HepG2 (cell line): ENCODE results near the gene MLNR. TPM values are rescaled to one million over a fixed set of nuclear protein-coding genes. Genes with fewer than 3 reads are reported as not detected.

Experiments used
- ATAC-seq: fragments of 200-7000 bp; cut with Tn5 transposase; 3 replicates; pipeline ENCODE4 v1.9.1; 2020; ENCODE audit warnings: mild to moderate bottlenecking, moderate library complexity
- BruUV-seq: library from RNA; stranded (reverse); fragments of 400-500 nt; replicated peaks from 2 replicates; lab custom pipeline; 2021; lab: Mats Ljungman, UMichigan
- CTCF ChIA-PET: fragments of 300-600 bp; formaldehyde crosslinking; extraction: SDS; loops from one replicate; lab custom pipeline; 2021; ENCODE audit warnings: low total read pairs, inconsistent platforms, low intra/inter-chr PET ratio; lab: Yijun Ruan, JAX
- POLR2A ChIA-PET: fragments of 350-600 bp; sonication (Branson Sonifier 250); formaldehyde crosslinking; loops from one replicate; lab custom pipeline; 2020; ENCODE audit warnings: antibody characterized with exemption, inconsistent platforms; lab: Yijun Ruan, JAX
- DNase-seq: peaks from one replicate; pipeline ENCODE4 v3.0.0-alpha.2; 2015; ENCODE audit warnings: low spot score
- FAIRE-seq: peaks from 3 replicates; lab custom pipeline; 2011; peaks lifted over from hg19 to GRCh38; lab: Jason Lieb, UNC
- H2AFZ ChIP-seq: one replicate; pipeline ENCODE4 v1.6.1; 2011; ENCODE audit warnings: low read length, inconsistent platforms
- H3K27ac ChIP-seq: fragments of 300-600 bp; 3 replicates; pipeline ENCODE4 v1.8.0; 2011; ENCODE audit warnings: mixed run types, mild to moderate bottlenecking, mixed read lengths, low read length, inconsistent platforms; ENCODE audit not compliant: insufficient read depth; ENCODE audit errors: extremely low read length
- H3K27me3 ChIP-seq, 2 experiments: fragments of 200-600 bp in 1 of 2; 2 replicates in 1 of 2; 3 replicates in 1 of 2; pipeline versions ENCODE4 v1.6.0 to v1.8.0; 2011; ENCODE audit warnings: low read length in 2 of 2, mild to moderate bottlenecking in 2 of 2, moderate library complexity in 2 of 2, inconsistent platforms in 1 of 2; ENCODE audit not compliant: insufficient read depth in 2 of 2, control insufficient read depth in 1 of 2
- H3K36me3 ChIP-seq, 2 experiments: fragments of 200-600 bp in 1 of 2; replicated peaks in 1 of 2; 2 replicates in 1 of 2; 3 replicates in 1 of 2; pipeline versions ENCODE4 v1.5.1 to v1.8.0; 2011; ENCODE audit warnings: low read length in 2 of 2, inconsistent platforms in 1 of 2; ENCODE audit not compliant: insufficient read depth in 2 of 2, control insufficient read depth in 1 of 2
- H3K4me1 ChIP-seq: 2 replicates; pipeline ENCODE4 v1.5.1; 2012; ENCODE audit warnings: low read length, inconsistent platforms; ENCODE audit not compliant: insufficient read depth
- H3K4me2 ChIP-seq: 2 replicates; pipeline ENCODE4 v1.6.0; 2011; ENCODE audit warnings: low read depth, low read length, inconsistent platforms
- H3K4me3 ChIP-seq, 3 experiments: fragments of 200-600 bp in 1 of 3; sonication (generic), shearing (Covaris generic) in 1 of 3; replicated peaks in 1 of 3; 2 replicates each; pipeline ENCODE4 v1.5.1; 2011 to 2016; ENCODE audit warnings: low read length in 3 of 3, inconsistent platforms in 2 of 3, low read depth in 2 of 3, mild to moderate bottlenecking in 2 of 3, control low read depth in 1 of 3, mixed read lengths in 1 of 3; ENCODE audit not compliant: insufficient read depth in 1 of 3
- H3K79me2 ChIP-seq: one replicate; pipeline ENCODE4 v1.6.1; 2011; ENCODE audit warnings: low read length, inconsistent platforms; ENCODE audit not compliant: insufficient read depth
- H3K9ac ChIP-seq: 2 replicates; pipeline ENCODE4 v1.6.0; 2011; ENCODE audit warnings: mild to moderate bottlenecking, low read depth, low read length, inconsistent platforms; ENCODE audit not compliant: insufficient read depth
- H3K9me3 ChIP-seq: 2 replicates; pipeline ENCODE4 v1.5.1; 2012; ENCODE audit warnings: mild to moderate bottlenecking, low read length
- H4K20me1 ChIP-seq: 2 replicates; pipeline ENCODE4 v1.6.0; 2011; ENCODE audit warnings: inconsistent platforms, mild to moderate bottlenecking, low read length, moderate library complexity; ENCODE audit not compliant: insufficient read depth
- ELF4 ChIP-seq: sonication (generic); formaldehyde crosslinking; IDR thresholded peaks from 2 replicates; pipeline ENCODE4 v1.5.0; 2020; ENCODE audit warnings: missing genetic modification reagents, mild to moderate bottlenecking, moderate library complexity, borderline replicate concordance
- FOXK1 ChIP-seq: sonication (generic); formaldehyde crosslinking; IDR thresholded peaks from 2 replicates; pipeline ENCODE4 v1.4.0; 2020; ENCODE audit warnings: low read depth, missing genetic modification reagents, borderline replicate concordance
- GLI4 ChIP-seq: sonication (generic); formaldehyde crosslinking; IDR thresholded peaks from 2 replicates; pipeline ENCODE4 v1.5.1; 2020; ENCODE audit warnings: missing genetic modification reagents, mild to moderate bottlenecking, moderate library complexity, borderline replicate concordance
- HMGXB4 ChIP-seq, 2 experiments: sonication (generic) in 1 of 2; formaldehyde crosslinking in 1 of 2; IDR thresholded peaks; 2 replicates each; pipeline versions ENCODE4 v1.4.0 to v1.6.1; 2018 to 2020; ENCODE audit warnings: missing genetic modification reagents in 2 of 2, borderline replicate concordance in 1 of 2, low read depth in 1 of 2, mild to moderate bottlenecking in 1 of 2, missing biosample characterization in 1 of 2
- KLF6 ChIP-seq: IDR thresholded peaks from 2 replicates; pipeline ENCODE4 v1.8.0; 2016; ENCODE audit warnings: missing biosample characterization, missing genetic modification reagents
- MAFF ChIP-seq: IDR thresholded peaks from 2 replicates; pipeline ENCODE4 v1.6.1; 2011; ENCODE audit warnings: low read depth, low read length, improper control_type of control experiment
- MAFK ChIP-seq, 2 experiments: IDR thresholded peaks in 1 of 2; conservative IDR thresholded peaks in 1 of 2; 2 replicates each; pipeline ENCODE4 v1.6.1; 2011; ENCODE audit warnings: improper control_type of control experiment in 2 of 2, low read length in 2 of 2
- RARG ChIP-seq: sonication (generic); formaldehyde crosslinking; IDR thresholded peaks from 2 replicates; pipeline ENCODE4 v1.4.0; 2020; ENCODE audit warnings: low read depth, mild to moderate bottlenecking, missing genetic modification reagents
- U2AF2 ChIP-seq: fragments of 200-400 bp; formaldehyde crosslinking; IDR thresholded peaks from 2 replicates; pipeline ENCODE4 v1.6.1; 2017; ENCODE audit warnings: low read depth, mild to moderate bottlenecking, low read length
- ZC3H13 ChIP-seq: sonication (generic); formaldehyde crosslinking; IDR thresholded peaks from 2 replicates; pipeline ENCODE4 v1.8.1; 2023; ENCODE audit warnings: mild to moderate bottlenecking, missing genetic modification reagents, moderate library complexity
- ZMYM3 ChIP-seq: sonication (generic); formaldehyde crosslinking; IDR thresholded peaks from 2 replicates; pipeline ENCODE4 v1.5.1; 2020; ENCODE audit warnings: mild to moderate bottlenecking, missing genetic modification reagents
- ZNF260 ChIP-seq: sonication (generic); formaldehyde crosslinking; IDR thresholded peaks from 2 replicates; pipeline ENCODE4 v1.4.0; 2020; ENCODE audit warnings: missing genetic modification reagents, low read depth, mild to moderate bottlenecking, borderline replicate concordance
- ZNF816 ChIP-seq: sonication (generic); formaldehyde crosslinking; IDR thresholded peaks from 2 replicates; pipeline ENCODE4 v1.8.0; 2022; ENCODE audit warnings: missing genetic modification reagents, mild to moderate bottlenecking, borderline replicate concordance
- WGBS: methylation state at CpG from one replicate; pipeline ENCODE4 v1.1.6; 2017; ENCODE audit warnings: low lambda C conversion rate; 5-methylcytosine and 5-hydroxymethylcytosine counted together
- in situ Hi-C: cut with HindIII; loops from 2 replicates; pipeline ENCODE4 v1.10.0; 2017; ENCODE audit warnings: low pct_unique_long_range_greater_than_20kb; ENCODE audit not compliant: extremely low pct_ligation_motif_present
- intact Hi-C: fragments of 100-400 bp; cut with micrococcal nuclease; formaldehyde crosslinking; loops from one replicate; pipeline ENCODE4 v1.10.0; 2022; ENCODE audit not compliant: unreplicated experiment
- polyA plus RNA-seq, 8 experiments: library from polyadenylated mRNA; depleted of rRNA in 3 of 8; stranded (reverse) in 7 of 8; unstranded in 1 of 8; fragments of >200 nt; fragmentation: Illumina TruSeq in 4 of 8; extraction: Trizol in 4 of 8; gene quantifications; 2 replicates each; pipeline versions ENCODE4 v1.2.1 to v1.2.3, GENCODE V29; 2011 to 2016; ENCODE audit warnings: low read depth in 4 of 8, missing spikeins in 1 of 8, mixed read lengths in 1 of 8; ENCODE audit not compliant: insufficient read depth in 1 of 8
- total RNA-seq, 5 experiments: library from RNA; depleted of rRNA; stranded (reverse); fragments of >200 nt; fragmentation: Illumina TruSeq; extraction: Trizol; gene quantifications; 2 replicates each; pipeline ENCODE4 v1.2.3, GENCODE V29; 2016; ENCODE audit warnings: low read depth in 1 of 5
- TF ChIP-seq, protein P1 (sequence below): sonication (generic); formaldehyde crosslinking; IDR thresholded peaks from 2 replicates; pipeline ENCODE4 v1.5.0; 2020; ENCODE audit warnings: mild to moderate bottlenecking, missing genetic modification reagents, borderline replicate concordance

The MLNR gene
- total and polyA plus RNA-seq, 2 of the 13 experiments (the other 11 are each of a cell fraction or from before 2014, with no cell fraction given) = 0.46 TPM; not detected in 1

- H3K27ac ChIP-seq = no peak overlapping the region
- no peaks in the 10 kb centered on the region for H4K20me1 ChIP-seq
- no peaks in the 10 kb centered on the region for H3K4me1 ChIP-seq
- H3K9me3 ChIP-seq = no peaks in the 10 kb centered on the region
- in situ Hi-C loops (no loop called here), intact Hi-C loops (no loop called here)
- no peak overlapping the region for H2AFZ ChIP-seq
- TF ChIP-seq ZMYM3 (CRISPR knock-in tag) = no peak
- TF ChIP-seq U2AF2 = no peak
- no peak for TF ChIP-seq RARG
- TF ChIP-seq MAFF = peak; percentile 58
- peak; percentile 20 to 56; a peak in 2 of 4 replicates for TF ChIP-seq MAFK (conservative IDR thresholded peaks at IDR 0.05 in 1 of 2, IDR thresholded peaks at IDR 0.05 in 1 of 2; ENCODE audit: low read length in 2 of 2)
- no peak for TF ChIP-seq ZNF260 (CRISPR knock-in tag)
- no peak for TF ChIP-seq ZNF816
- no peak for TF ChIP-seq GLI4 (CRISPR knock-in tag)
- TF ChIP-seq, protein P1, sequence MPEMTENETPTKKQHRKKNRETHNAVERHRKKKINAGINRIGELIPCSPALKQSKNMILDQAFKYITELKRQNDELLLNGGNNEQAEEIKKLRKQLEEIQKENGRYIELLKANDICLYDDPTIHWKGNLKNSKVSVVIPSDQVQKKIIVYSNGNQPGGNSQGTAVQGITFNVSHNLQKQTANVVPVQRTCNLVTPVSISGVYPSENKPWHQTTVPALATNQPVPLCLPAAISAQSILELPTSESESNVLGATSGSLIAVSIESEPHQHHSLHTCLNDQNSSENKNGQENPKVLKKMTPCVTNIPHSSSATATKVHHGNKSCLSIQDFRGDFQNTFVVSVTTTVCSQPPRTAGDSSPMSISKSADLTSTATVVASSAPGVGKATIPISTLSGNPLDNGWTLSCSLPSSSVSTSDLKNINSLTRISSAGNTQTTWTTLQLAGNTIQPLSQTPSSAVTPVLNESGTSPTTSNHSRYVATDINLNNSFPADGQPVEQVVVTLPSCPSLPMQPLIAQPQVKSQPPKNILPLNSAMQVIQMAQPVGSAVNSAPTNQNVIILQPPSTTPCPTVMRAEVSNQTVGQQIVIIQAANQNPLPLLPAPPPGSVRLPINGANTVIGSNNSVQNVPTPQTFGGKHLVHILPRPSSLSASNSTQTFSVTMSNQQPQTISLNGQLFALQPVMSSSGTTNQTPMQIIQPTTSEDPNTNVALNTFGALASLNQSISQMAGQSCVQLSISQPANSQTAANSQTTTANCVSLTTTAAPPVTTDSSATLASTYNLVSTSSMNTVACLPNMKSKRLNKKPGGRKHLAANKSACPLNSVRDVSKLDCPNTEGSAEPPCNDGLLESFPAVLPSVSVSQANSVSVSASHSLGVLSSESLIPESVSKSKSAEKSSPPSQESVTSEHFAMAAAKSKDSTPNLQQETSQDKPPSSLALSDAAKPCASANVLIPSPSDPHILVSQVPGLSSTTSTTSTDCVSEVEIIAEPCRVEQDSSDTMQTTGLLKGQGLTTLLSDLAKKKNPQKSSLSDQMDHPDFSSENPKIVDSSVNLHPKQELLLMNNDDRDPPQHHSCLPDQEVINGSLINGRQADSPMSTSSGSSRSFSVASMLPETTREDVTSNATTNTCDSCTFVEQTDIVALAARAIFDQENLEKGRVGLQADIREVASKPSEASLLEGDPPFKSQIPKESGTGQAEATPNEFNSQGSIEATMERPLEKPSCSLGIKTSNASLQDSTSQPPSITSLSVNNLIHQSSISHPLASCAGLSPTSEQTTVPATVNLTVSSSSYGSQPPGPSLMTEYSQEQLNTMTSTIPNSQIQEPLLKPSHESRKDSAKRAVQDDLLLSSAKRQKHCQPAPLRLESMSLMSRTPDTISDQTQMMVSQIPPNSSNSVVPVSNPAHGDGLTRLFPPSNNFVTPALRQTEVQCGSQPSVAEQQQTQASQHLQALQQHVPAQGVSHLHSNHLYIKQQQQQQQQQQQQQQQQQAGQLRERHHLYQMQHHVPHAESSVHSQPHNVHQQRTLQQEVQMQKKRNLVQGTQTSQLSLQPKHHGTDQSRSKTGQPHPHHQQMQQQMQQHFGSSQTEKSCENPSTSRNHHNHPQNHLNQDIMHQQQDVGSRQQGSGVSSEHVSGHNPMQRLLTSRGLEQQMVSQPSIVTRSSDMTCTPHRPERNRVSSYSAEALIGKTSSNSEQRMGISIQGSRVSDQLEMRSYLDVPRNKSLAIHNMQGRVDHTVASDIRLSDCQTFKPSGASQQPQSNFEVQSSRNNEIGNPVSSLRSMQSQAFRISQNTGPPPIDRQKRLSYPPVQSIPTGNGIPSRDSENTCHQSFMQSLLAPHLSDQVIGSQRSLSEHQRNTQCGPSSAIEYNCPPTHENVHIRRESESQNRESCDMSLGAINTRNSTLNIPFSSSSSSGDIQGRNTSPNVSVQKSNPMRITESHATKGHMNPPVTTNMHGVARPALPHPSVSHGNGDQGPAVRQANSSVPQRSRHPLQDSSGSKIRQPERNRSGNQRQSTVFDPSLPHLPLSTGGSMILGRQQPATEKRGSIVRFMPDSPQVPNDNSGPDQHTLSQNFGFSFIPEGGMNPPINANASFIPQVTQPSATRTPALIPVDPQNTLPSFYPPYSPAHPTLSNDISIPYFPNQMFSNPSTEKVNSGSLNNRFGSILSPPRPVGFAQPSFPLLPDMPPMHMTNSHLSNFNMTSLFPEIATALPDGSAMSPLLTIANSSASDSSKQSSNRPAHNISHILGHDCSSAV (CRISPR knock-in tag) = no peak
- no peak for TF ChIP-seq HMGXB4 (CRISPR knock-in tag; IDR thresholded peaks at IDR 0.05; ENCODE audit: borderline replicate concordance in 1 of 2, low read depth in 1 of 2)
- no peak for TF ChIP-seq FOXK1 (CRISPR knock-in tag)
- TF ChIP-seq KLF6 = no peak
- TF ChIP-seq ELF4 (CRISPR knock-in tag) = no peak
- TF ChIP-seq ZC3H13 (CRISPR knock-in tag) = no peak
- H3K4me3 ChIP-seq = no peak overlapping the region
- H3K9ac ChIP-seq = no peak overlapping the region
- BruUV-seq = no TSS peak
- no peak overlapping the region for H3K4me2 ChIP-seq
- H3K36me3 ChIP-seq = peaks cover 6 to 40% of the 10 kb centered on the region in 2 experiments
- 99% methylated on average over 4 of the region's 4 CpGs for WGBS
- no peak for ATAC-seq
- DNase-seq = no peak
- no peak for FAIRE-seq
- no peaks in the 10 kb centered on the region for H3K79me2 ChIP-seq
- ChIA-PET POLR2A (no interaction called here), CTCF (no interaction called here)
- H3K27me3 ChIP-seq = no peaks in the 10 kb centered on the region
Observed at GRCh38 chr13:49208619-49209018, 11.5 kb upstream of the MLNR start.
